WTC11 (cell line): ENCODE measurements around the gene JUND. TPM values are rescaled to one million over a fixed set of nuclear protein-coding genes. Genes with fewer than 3 reads are reported as not detected.
A peak's percentile ranks its signal among the peaks of the same experiment; 100 is the strongest.

Source experiments
- E2F4 ChIP-seq: sonication (generic); formaldehyde crosslinking; IDR thresholded peaks from 2 replicates; pipeline ENCODE4 v1.8.1; 2022; ENCODE audit warnings: low read depth, mild to moderate bottlenecking, moderate library complexity, missing genetic modification reagents, borderline replicate concordance
- ESRRA ChIP-seq: sonication (generic); formaldehyde crosslinking; IDR thresholded peaks from 2 replicates; pipeline ENCODE4 v1.8.1; 2022; ENCODE audit warnings: mild to moderate bottlenecking, missing genetic modification reagents, borderline replicate concordance
- ETV6 ChIP-seq: sonication (generic); formaldehyde crosslinking; IDR thresholded peaks from 2 replicates; pipeline ENCODE4 v1.8.1; 2022; ENCODE audit warnings: mild to moderate bottlenecking, missing genetic modification reagents
- JAZF1 ChIP-seq: fragments of 250-450 bp; sonication (Bioruptor Pico); IDR thresholded peaks from 2 replicates; pipeline ENCODE4 v1.9.0; 2021; ENCODE audit warnings: moderate library complexity, mild to moderate bottlenecking, inconsistent platforms
- NR3C1 ChIP-seq: sonication (generic); formaldehyde crosslinking; conservative IDR thresholded peaks from 2 replicates; pipeline ENCODE4 v1.8.1; 2023; ENCODE audit warnings: low read depth, mild to moderate bottlenecking, missing genetic modification reagents
- PRRX2 ChIP-seq: fragments of 250-450 bp; sonication (Bioruptor Pico); IDR thresholded peaks from 2 replicates; pipeline ENCODE4 v1.8.0; 2021; ENCODE audit warnings: mild to moderate bottlenecking
- SP1 ChIP-seq: sonication (generic); formaldehyde crosslinking; conservative IDR thresholded peaks from 2 replicates; pipeline ENCODE4 v1.8.1; 2022; ENCODE audit warnings: missing genetic modification reagents
- ZBTB21 ChIP-seq: sonication (generic); formaldehyde crosslinking; IDR thresholded peaks from 2 replicates; pipeline ENCODE4 v1.8.1; 2023; ENCODE audit warnings: mild to moderate bottlenecking, missing genetic modification reagents, borderline replicate concordance
- ZNF121 ChIP-seq: sonication (generic); formaldehyde crosslinking; IDR thresholded peaks from 2 replicates; pipeline ENCODE4 v1.8.0; 2023; ENCODE audit warnings: missing genetic modification reagents
- ZNF317 ChIP-seq: sonication (generic); formaldehyde crosslinking; IDR thresholded peaks from 2 replicates; pipeline ENCODE4 v1.8.1; 2023; ENCODE audit warnings: low read depth, mild to moderate bottlenecking, moderate library complexity, missing genetic modification reagents, borderline replicate concordance
- ZNF512 ChIP-seq: sonication (generic); formaldehyde crosslinking; IDR thresholded peaks from 2 replicates; pipeline ENCODE4 v1.8.1; 2022; ENCODE audit warnings: missing genetic modification reagents, borderline replicate concordance
- ZNF671 ChIP-seq: fragments of 250-450 bp; sonication (Bioruptor Pico); IDR thresholded peaks from 2 replicates; pipeline ENCODE4 v1.8.0; 2021; ENCODE audit warnings: mild to moderate bottlenecking
- total RNA-seq: library from RNA; stranded (reverse); gene quantifications from 3 replicates; pipeline ENCODE4 v1.2.3, GENCODE V29; 2021
- TF ChIP-seq, protein P1 (sequence below): sonication (generic); formaldehyde crosslinking; IDR thresholded peaks from 2 replicates; pipeline ENCODE4 v1.8.0; 2022; ENCODE audit warnings: mild to moderate bottlenecking, missing genetic modification reagents
- TF ChIP-seq, protein P2 (sequence below): sonication (generic); formaldehyde crosslinking; IDR thresholded peaks from 2 replicates; pipeline ENCODE4 v1.8.1; 2023; ENCODE audit warnings: mild to moderate bottlenecking, moderate library complexity, missing genetic modification reagents
- TF ChIP-seq, protein P3 (sequence below): sonication (generic); formaldehyde crosslinking; conservative IDR thresholded peaks from 2 replicates; pipeline ENCODE4 v1.8.1; 2023; ENCODE audit warnings: mild to moderate bottlenecking, low read depth, missing genetic modification reagents, moderate library complexity
- TF ChIP-seq, protein P4 (sequence below): fragments of 250-450 bp; sonication (Bioruptor Pico); IDR thresholded peaks from 2 replicates; pipeline ENCODE4 v1.9.0; 2021; ENCODE audit warnings: mild to moderate bottlenecking
- TF ChIP-seq, protein P5 (sequence below): sonication (generic); formaldehyde crosslinking; IDR thresholded peaks from 2 replicates; pipeline ENCODE4 v1.8.0; 2022; ENCODE audit warnings: mild to moderate bottlenecking, missing genetic modification reagents

The JUND gene
- total RNA-seq, 1 experiment from 2014 or later, result 121 TPM

GRCh38 chr19:18233224-18233825, 48.1 kb downstream of the JUND start (continued):
- TF ChIP-seq ZNF512 (CRISPR knock-in tag) (peak; percentile 69; the same call in 1 of the 2 replicates), ZBTB21 (CRISPR knock-in tag) (peak; percentile 82), JAZF1 (CRISPR knock-in tag) (no peak), ZNF671 (CRISPR knock-in tag) (no peak), ZNF317 (CRISPR knock-in tag) (0 out of 2 replicates have a peak, but pooled peaks have one; percentile 36), E2F4 (CRISPR knock-in tag) (peak; percentile 52; the same call in 1 of the 2 replicates), ETV6 (CRISPR knock-in tag) (peak; percentile 97), PRRX2 (no peak), NR3C1 (CRISPR knock-in tag) (peak; percentile 87; the same call in 1 of the 2 replicates), ESRRA (peak; percentile 82; the same call in 1 of the 2 replicates), ZNF121 (CRISPR knock-in tag) (peak; percentile 33), SP1 (peak; percentile 76; the same call in 1 of the 2 replicates)
- TF ChIP-seq, protein P1, sequence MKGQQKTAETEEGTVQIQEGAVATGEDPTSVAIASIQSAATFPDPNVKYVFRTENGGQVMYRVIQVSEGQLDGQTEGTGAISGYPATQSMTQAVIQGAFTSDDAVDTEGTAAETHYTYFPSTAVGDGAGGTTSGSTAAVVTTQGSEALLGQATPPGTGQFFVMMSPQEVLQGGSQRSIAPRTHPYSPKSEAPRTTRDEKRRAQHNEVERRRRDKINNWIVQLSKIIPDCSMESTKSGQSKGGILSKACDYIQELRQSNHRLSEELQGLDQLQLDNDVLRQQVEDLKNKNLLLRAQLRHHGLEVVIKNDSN (CRISPR knock-in tag), result peak; percentile 86
- TF ChIP-seq, protein P2, sequence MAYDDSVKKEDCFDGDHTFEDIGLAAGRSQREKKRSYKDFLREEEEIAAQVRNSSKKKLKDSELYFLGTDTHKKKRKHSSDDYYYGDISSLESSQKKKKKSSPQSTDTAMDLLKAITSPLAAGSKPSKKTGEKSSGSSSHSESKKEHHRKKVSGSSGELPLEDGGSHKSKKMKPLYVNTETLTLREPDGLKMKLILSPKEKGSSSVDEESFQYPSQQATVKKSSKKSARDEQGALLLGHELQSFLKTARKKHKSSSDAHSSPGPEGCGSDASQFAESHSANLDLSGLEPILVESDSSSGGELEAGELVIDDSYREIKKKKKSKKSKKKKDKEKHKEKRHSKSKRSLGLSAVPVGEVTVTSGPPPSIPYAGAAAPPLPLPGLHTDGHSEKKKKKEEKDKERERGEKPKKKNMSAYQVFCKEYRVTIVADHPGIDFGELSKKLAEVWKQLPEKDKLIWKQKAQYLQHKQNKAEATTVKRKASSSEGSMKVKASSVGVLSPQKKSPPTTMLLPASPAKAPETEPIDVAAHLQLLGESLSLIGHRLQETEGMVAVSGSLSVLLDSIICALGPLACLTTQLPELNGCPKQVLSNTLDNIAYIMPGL (CRISPR knock-in tag), result peak; percentile 97
- TF ChIP-seq, protein P3, sequence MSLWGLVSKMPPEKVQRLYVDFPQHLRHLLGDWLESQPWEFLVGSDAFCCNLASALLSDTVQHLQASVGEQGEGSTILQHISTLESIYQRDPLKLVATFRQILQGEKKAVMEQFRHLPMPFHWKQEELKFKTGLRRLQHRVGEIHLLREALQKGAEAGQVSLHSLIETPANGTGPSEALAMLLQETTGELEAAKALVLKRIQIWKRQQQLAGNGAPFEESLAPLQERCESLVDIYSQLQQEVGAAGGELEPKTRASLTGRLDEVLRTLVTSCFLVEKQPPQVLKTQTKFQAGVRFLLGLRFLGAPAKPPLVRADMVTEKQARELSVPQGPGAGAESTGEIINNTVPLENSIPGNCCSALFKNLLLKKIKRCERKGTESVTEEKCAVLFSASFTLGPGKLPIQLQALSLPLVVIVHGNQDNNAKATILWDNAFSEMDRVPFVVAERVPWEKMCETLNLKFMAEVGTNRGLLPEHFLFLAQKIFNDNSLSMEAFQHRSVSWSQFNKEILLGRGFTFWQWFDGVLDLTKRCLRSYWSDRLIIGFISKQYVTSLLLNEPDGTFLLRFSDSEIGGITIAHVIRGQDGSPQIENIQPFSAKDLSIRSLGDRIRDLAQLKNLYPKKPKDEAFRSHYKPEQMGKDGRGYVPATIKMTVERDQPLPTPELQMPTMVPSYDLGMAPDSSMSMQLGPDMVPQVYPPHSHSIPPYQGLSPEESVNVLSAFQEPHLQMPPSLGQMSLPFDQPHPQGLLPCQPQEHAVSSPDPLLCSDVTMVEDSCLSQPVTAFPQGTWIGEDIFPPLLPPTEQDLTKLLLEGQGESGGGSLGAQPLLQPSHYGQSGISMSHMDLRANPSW, result no peak
- TF ChIP-seq, protein P4, sequence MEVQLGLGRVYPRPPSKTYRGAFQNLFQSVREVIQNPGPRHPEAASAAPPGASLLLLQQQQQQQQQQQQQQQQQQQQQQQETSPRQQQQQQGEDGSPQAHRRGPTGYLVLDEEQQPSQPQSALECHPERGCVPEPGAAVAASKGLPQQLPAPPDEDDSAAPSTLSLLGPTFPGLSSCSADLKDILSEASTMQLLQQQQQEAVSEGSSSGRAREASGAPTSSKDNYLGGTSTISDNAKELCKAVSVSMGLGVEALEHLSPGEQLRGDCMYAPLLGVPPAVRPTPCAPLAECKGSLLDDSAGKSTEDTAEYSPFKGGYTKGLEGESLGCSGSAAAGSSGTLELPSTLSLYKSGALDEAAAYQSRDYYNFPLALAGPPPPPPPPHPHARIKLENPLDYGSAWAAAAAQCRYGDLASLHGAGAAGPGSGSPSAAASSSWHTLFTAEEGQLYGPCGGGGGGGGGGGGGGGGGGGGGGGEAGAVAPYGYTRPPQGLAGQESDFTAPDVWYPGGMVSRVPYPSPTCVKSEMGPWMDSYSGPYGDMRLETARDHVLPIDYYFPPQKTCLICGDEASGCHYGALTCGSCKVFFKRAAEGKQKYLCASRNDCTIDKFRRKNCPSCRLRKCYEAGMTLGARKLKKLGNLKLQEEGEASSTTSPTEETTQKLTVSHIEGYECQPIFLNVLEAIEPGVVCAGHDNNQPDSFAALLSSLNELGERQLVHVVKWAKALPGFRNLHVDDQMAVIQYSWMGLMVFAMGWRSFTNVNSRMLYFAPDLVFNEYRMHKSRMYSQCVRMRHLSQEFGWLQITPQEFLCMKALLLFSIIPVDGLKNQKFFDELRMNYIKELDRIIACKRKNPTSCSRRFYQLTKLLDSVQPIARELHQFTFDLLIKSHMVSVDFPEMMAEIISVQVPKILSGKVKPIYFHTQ (CRISPR knock-in tag), result no peak
- TF ChIP-seq, protein P5, sequence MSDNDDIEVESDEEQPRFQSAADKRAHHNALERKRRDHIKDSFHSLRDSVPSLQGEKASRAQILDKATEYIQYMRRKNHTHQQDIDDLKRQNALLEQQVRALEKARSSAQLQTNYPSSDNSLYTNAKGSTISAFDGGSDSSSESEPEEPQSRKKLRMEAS (CRISPR knock-in tag), result peak; percentile 84
